ENCODE results near the gene PIK3CG. TPM values are rescaled to one million over a fixed set of nuclear protein-coding genes. Genes with fewer than 3 reads are reported as not detected.

The PIK3CG gene
- total RNA-seq, 2 donors from 2014 or later: 0.11 TPM; not detected in 1

Other genes with a start within 250 kb of the PIK3CG start
- gene CCDC71L, start 204.1 kb upstream of the PIK3CG start, total RNA-seq: 10 to 100 TPM; 26.1 to 26.8 TPM
- 10 to 100 TPM in 1 of 2 donors, 1 to 10 TPM in 1; 7.3 to 10.2 TPM for gene PRKAR2B, start 179.4 kb downstream of the PIK3CG start, total RNA-seq

All from endodermal cell (in vitro differentiated cells).